Measurements from ENCODE around the gene UBE3B.

UBE3B gene

GRCh38 chr12:109525279-109525585, 47.8 kb downstream of the UBE3B start:
- DNase-seq (ENCODE audit: low read depth in 2 of 2, low spot score in 1 of 2) = no peak

GRCh38 chr12:109527489-109528123, 50.2 kb downstream of the UBE3B start:
- no peak for DNase-seq (ENCODE audit: low read depth in 2 of 2, low spot score in 1 of 2)

DNA sequence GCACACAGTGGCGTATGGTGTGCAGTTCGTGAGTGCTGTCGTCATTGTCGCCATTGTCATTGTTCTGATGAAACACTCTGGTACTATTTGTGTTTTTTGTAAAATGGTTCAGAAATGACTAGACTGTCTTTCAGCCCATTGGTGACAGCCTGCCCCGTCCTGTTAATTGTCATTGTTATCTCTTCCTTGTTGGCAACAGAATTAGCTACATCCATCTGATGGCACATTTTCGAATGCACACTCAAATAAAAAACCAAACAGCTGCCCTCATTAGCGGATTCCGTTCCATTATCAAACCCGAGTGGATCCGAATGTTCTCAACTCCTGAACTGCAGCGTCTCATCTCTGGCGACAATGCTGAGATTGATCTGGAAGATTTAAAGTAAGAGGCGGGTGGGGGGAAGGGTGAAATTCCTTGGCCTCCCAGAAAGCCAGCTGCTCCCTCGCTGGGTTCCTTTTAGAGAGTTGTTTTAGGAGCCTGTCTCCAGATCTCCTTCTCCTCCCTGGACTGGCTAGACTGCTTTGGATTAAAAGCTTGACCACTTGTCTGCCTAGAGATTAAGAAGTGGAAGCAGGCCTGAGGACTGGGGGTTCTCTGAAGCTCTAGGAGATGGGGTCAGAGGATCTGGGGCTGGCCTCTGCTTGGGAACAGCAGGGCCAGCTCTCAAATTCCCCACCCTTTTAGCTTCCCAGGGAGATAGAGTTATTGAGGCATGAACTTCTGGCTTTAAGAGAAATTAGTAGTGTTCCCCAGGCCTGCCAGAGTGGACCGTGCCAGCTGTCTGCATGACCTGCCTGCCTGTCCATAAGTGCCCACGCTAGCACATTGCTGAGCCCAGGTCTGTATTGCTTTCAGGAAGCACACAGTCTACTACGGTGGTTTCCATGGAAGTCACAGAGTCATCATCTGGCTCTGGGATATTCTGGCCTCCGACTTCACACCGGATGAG, 52.5 kb downstream of the UBE3B start:
- DNase-seq (ENCODE audit: low read depth in 2 of 2, low spot score in 1 of 2) = no peak

DNA sequence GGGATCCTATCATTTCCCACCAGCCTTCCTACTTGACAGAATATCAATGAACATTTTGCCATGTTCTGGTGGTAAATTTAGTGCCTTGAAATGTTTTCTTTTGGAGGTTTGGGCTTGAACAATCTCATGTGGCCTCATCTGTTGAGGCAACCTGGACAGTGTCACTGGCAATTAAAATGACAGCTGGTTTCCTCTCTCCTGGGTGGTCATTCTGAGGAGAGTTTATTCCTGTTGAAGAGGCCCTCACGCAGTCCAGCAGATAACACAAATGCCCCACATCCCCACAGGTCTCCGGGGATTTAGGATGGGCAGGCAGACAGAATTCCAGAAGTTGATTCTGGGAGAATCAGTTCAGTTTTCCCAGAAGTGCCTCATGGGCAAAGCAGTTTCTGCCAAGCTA, 54.0 kb downstream of the UBE3B start:
- no peak for DNase-seq (ENCODE audit: low read depth in 2 of 2, low spot score in 1 of 2)

- DNase-seq (ENCODE audit: low read depth in 2 of 2, low spot score in 1 of 2) = no peak
These were observed 55.5 kb downstream of the UBE3B start for GRCh38 chr12:109532721-109533486.

GRCh38 chr12:109533487-109533740, 56.0 kb downstream of the UBE3B start:
- no peak for DNase-seq (ENCODE audit: low read depth in 2 of 2, low spot score in 1 of 2)

DNA sequence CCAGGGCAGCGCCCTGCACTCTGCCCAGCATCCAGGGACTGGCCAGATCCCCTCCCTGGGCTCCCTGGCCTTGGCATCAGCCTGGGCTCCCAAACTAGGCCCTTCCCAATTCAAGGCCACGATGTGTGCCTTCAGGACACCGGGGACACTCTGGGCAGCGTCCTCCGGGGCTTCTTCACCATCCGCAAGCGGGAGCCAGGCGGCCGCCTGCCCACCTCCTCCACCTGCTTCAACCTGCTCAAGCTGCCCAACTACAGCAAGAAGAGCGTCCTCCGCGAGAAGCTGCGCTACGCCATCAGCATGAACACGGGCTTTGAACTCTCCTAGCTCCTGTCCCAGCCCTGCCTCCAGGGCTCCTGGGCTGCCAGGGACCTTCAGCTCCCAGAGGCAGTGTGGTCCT, 57.0 kb downstream of the UBE3B start:
- no peak for DNase-seq (ENCODE audit: low read depth in 2 of 2, low spot score in 1 of 2)

DNA sequence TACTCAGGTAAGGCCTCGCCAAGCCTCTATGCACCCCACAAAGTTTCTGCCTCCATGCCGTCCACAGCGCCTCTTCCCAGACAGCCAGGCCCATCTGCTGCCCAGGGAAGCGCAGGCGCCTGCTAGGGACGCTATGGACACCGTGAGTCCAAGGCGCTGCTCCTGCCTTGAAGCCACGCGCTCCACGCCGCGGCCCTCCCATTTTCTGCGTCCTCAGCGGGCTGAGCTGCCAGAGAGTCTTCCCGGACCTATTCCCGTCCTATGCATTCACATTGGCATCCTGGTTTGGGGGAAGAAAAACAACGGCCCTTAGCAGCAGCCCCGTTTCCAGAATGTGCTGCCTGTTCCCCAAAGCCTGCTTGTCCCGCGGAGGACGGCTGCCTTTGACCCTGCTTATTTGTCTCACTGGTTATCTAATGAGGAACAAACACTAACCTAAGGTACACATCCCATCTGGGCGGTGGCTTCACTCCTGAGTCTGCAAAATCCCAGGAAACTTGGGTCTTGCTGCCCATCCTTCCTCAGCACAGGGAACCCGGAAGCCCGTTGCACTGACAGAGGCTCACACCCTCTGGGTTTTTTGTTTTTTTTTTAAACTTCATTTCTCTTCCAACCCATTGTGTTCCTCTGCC, 57.9 kb downstream of the UBE3B start:
- no peak for DNase-seq (ENCODE audit: low read depth in 2 of 2, low spot score in 1 of 2)

DNA sequence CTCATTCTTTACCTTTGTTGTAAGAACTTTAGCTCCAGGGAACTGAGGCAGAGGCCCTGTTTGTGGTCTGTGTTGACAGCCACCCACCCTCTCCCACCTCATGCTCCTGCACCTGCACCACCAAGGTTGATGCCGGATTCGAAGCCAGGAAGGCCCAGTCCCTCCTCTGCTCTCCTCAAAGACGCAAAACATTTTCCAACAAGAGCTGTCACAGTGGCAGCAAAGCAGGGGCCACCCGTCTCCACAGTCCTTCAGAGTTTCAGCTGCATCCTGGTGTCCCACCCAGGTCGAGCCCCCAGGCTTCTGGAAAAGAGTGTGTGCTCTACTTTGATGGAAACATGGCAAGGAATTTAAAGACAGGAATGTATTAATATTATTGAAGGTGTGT, 58.4 kb downstream of the UBE3B start:
- no peak for DNase-seq (ENCODE audit: low read depth in 2 of 2, low spot score in 1 of 2)

DNA sequence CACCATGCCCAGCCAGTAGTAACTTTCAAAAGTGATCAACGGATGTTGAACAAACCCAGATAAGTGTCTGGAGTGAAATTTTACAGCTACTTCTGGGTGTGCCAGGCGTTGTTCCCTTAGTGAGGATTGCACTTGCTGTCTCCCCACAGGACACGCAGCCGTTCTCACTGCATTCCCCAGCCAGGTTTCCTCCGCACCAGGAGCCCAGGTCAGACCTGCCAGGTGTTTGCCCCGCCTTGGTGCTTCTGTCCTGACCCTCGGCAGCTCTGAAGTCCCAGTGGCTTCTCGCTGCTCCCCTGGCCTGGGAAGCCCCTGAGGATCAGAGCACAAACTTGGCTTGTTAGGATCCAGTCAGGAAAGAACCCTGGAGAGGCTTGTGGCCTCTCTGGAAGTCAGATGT, 59.7 kb downstream of the UBE3B start:
- no peak for DNase-seq (ENCODE audit: low read depth in 2 of 2, low spot score in 1 of 2)

GRCh38 chr12:109538191-109538863, 60.9 kb downstream of the UBE3B start:
- DNase-seq (ENCODE audit: low read depth in 2 of 2, low spot score in 1 of 2) = no peak

DNA sequence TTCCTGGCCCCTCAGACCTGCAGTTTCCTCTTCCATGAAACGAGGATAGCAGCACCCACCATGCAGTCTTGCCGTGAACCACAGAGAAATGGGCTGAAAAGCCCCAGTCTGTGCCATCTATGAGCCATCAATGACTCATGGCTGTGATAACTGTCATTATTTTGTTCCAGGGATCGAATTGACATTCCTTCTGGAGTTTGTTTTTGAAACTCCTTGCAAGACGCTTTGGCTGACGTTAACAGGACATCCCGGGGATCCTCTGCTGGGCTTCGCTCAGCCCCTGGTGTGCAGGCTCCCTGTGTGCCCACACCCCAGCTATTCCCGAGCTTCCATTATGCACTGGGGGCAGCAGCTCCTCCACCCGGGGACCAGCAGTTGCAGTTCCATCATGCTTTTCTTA, 62.1 kb downstream of the UBE3B start:
- DNase-seq (ENCODE audit: low read depth in 2 of 2, low spot score in 1 of 2) = no peak

- no peak for DNase-seq (ENCODE audit: low read depth in 2 of 2, low spot score in 1 of 2)
These were observed 63.3 kb downstream of the UBE3B start for GRCh38 chr12:109540526-109541412.

GRCh38 chr12:109541413-109541726, 63.9 kb downstream of the UBE3B start:
- DNase-seq (ENCODE audit: low read depth in 2 of 2, low spot score in 1 of 2) = no peak

- DNase-seq (ENCODE audit: low read depth in 2 of 2, low spot score in 1 of 2) = no peak
These were observed 64.6 kb downstream of the UBE3B start for GRCh38 chr12:109542014-109542413.

GRCh38 chr12:109542876-109543275, 65.4 kb downstream of the UBE3B start:
- DNase-seq (ENCODE audit: low read depth in 2 of 2, low spot score in 1 of 2) = no peak

GRCh38 chr12:109544955-109545531, 67.6 kb downstream of the UBE3B start:
- peak in 1 of 2 donors; percentile 2 for DNase-seq (ENCODE audit: low read depth in 2 of 2, low spot score in 1 of 2)

DNA sequence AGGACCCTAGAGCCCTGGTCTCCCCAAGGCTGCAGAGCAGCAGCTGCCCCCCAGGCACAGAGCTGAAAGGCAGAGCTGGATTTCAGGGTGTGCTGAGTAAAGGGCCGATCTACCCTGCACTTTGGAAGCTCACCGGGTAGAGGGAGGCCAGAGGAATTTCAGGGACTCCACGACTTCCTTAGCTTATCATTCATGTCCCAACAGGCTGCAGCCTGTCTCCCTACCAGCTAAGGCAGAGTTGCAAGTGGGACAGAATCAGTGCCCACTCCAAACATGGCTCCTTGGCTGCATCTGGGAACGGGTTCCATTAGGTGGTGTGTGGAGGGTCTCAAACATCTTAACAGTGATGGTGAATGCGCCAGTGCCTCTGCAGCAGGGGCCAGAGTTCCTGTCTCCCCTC, 68.4 kb downstream of the UBE3B start:
- DNase-seq (ENCODE audit: low read depth in 2 of 2, low spot score in 1 of 2) = no peak

GRCh38 chr12:109547286-109547685, 69.9 kb downstream of the UBE3B start:
- no peak for DNase-seq (ENCODE audit: low read depth in 2 of 2, low spot score in 1 of 2)

GRCh38 chr12:109548258-109548657, 70.8 kb downstream of the UBE3B start:
- no peak for DNase-seq (ENCODE audit: low read depth in 2 of 2, low spot score in 1 of 2)

Measured in stimulated activated CD8-positive, alpha-beta memory T cell treated with anti-CD3 and anti-CD28 coated beads, Interleukin-4, amount 100 ng/mL, for 4 hours (primary cell).